Right lung (tissue), 5 donors: ENCODE measurements around the gene URB1. TPM values are rescaled to one million over a fixed set of nuclear protein-coding genes. Genes with fewer than 3 reads are reported as not detected.

Experiments
- DNase-seq, 2 donors: peaks; one replicate each; pipeline ENCODE4 v3.0.0-alpha.2; 2013
- polyA plus RNA-seq, 5 donors: library from polyadenylated mRNA; unstranded; fragments of 120-200 nt; gene quantifications; one replicate each; pipeline versions ENCODE4 v1.2.1 to v1.2.3, GENCODE V29; 2013; ENCODE audit warnings: inconsistent platforms in 1 of 5, low replicate concordance in 1 of 5; ENCODE audit not compliant: insufficient read length in 5 of 5, insufficient read depth in 1 of 5

The URB1 gene
- polyA plus RNA-seq, 5 donors = 10.0 to 15.3 (median 13.2) TPM

- peak; percentile 20 to 23 for DNase-seq
These were observed 44.0 kb downstream of the URB1 start for GRCh38 chr21:32348604-32349332.

GRCh38 chr21:32347977-32348376, 44.8 kb downstream of the URB1 start:
- no peak for DNase-seq

- DNase-seq = no peak
These were observed 45.5 kb downstream of the URB1 start for GRCh38 chr21:32347351-32347750.

GRCh38 chr21:32346951-32347350, 45.9 kb downstream of the URB1 start:
- DNase-seq = no peak

- no peak for DNase-seq
These were observed 51.7 kb downstream of the URB1 start for GRCh38 chr21:32340863-32341848.

GRCh38 chr21:32338209-32338921, 54.4 kb downstream of the URB1 start:
- no peak for DNase-seq

- DNase-seq = no peak
These were observed 55.6 kb downstream of the URB1 start for GRCh38 chr21:32337206-32337605.

GRCh38 chr21:32336711-32337110, 56.1 kb downstream of the URB1 start:
- no peak for DNase-seq

- no peak for DNase-seq
These were observed 56.9 kb downstream of the URB1 start for GRCh38 chr21:32335601-32336575.

- DNase-seq = no peak
These were observed 57.8 kb downstream of the URB1 start for GRCh38 chr21:32334980-32335531.

- no peak for DNase-seq
These were observed 58.7 kb downstream of the URB1 start for GRCh38 chr21:32333953-32334673.

GRCh38 chr21:32332463-32332951, 60.3 kb downstream of the URB1 start:
- no peak for DNase-seq

GRCh38 chr21:32331444-32332305, 61.1 kb downstream of the URB1 start:
- no peak for DNase-seq

- no peak for DNase-seq
These were observed 62.0 kb downstream of the URB1 start for GRCh38 chr21:32330784-32331311.

- DNase-seq = no peak
These were observed 63.0 kb downstream of the URB1 start for GRCh38 chr21:32329776-32330175.

GRCh38 chr21:32329331-32329730, 63.5 kb downstream of the URB1 start:
- no peak for DNase-seq

- DNase-seq = no peak
These were observed 64.2 kb downstream of the URB1 start for GRCh38 chr21:32328595-32328994.

- no peak for DNase-seq
These were observed 67.1 kb downstream of the URB1 start for GRCh38 chr21:32325706-32326105.
